Measurements from ENCODE around the gene KCNQ2.
"Not testable (repeated sequence)": the region's sequence is repeated elsewhere in the genome, so short reads cannot be mapped to it uniquely, and the experiment has no call there.

Gene KCNQ2

DNA sequence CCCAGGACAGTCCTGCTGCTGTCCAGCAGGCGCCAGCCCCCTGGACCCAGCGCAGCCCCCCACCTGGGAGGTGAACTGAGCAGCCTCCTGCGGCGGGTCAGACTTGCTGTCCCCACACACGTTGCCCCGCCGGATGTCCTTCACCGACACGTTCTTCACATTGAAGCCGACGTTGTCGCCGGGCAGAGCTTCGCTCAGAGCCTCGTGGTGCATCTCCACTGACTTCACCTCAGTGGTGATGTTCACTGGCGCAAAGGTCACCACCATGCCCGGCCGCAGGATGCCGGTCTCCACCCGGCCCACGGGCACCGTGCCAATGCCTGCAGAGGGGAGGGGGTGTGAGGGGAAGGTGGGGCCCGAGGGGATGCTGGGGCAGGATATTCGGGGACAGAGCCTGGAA lies 18.0 kb upstream of the KCNQ2 start:
- no peak for DNase-seq (ENCODE audit: low read depth in 2 of 2)

DNA sequence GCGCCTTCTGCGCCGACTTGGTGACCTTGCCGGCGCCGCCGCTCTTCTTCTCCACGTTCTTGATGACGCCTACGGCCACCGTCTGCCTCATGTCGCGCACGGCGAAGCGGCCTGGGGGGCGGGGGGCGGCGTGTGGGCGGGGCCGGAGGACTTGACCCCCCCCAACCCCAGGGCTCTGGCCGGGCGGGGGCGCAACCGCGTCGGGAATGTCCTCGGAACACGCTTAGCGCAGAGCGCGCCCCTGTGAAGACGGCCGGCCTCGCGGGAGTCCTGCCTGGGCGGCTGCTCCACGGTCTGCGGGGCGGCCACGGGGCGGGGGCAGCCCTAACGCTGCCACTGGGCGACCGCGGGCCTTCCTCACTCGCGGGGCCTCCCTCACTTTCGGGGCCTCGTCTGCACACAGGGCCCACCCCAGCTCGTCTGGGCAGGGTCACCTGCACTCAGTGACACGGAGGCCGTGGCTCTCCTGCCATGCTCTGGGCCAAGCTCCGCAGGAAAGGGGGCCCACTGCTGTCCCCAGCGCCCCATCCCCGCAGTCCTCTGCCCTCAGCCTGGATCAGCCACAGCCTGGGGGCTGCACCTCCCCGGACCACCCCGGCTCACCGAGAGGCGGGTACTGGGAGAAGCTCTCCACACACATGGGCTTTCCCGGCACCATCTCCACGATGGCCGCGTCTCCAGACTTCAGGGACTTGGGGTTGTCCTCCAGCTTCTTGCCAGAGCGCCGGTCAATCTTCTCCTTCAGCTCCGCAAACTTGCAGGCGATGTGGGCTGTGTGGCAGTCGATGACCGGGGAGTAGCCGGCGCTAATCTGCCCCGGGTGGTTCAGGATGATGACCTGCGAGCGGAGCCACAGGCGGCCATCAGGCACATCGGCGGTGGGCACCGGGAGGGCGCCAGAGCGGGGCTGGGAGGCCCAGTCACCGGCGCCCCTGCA lies 16.1 kb upstream of the KCNQ2 start:
- no peak for DNase-seq (ENCODE audit: low read depth in 2 of 2)

DNA sequence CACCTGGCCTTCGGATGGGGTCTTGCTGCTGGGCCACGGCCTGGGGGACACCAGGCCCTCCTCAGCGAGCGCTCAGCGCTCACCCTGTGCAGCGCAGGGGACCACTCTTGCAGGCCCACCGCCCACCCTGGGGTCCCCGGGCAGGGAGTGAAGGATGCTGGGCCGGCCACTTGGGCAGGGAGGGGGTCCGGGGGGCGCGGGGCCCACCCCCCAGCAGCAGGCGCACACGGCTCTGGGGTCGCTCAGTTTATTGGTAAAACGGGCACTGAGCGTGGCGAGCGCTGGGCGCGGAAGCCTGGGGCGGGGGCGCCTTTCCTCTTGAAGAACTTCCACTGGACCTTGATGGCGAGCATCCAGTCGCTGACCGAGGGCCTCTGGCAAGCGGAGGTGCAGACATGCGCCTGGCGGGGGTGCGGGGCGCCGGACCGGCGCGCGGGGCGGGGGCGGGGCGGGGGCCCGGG lies 15.4 kb upstream of the KCNQ2 start:
- no peak for DNase-seq (ENCODE audit: low read depth in 2 of 2)

DNA sequence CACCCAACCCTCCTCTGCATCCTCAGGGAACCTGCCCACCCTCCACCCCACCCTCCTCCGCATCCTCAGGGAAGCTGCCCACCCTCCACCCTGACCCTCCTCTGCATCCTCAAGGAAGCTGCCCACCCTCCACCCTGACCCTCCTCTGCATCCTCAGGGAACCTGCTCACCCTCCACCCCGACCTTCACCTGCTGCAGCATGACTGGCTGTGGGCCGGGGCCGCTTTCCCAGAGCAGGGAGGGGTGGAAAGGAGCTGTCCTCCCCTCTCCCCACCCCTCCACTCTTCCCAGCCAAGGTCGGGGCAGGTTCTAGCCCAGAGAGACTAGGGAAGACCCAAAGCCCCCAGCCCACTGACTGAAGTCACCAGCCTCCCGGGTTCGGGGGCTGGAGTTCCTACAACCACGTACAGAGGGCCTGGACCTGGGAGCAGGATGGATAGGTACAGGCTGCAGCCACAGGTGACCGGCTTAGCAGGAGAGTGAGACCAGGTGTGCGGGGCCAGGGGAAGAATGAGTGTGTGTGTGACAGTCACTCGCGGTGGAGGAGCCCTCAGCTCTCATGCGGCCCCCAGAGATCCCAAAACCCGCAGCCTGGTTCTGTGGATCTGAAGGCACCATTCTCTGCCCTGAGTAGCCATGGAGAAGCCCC lies 14.8 kb upstream of the KCNQ2 start:
- DNase-seq (ENCODE audit: low read depth in 2 of 2): no peak

DNA sequence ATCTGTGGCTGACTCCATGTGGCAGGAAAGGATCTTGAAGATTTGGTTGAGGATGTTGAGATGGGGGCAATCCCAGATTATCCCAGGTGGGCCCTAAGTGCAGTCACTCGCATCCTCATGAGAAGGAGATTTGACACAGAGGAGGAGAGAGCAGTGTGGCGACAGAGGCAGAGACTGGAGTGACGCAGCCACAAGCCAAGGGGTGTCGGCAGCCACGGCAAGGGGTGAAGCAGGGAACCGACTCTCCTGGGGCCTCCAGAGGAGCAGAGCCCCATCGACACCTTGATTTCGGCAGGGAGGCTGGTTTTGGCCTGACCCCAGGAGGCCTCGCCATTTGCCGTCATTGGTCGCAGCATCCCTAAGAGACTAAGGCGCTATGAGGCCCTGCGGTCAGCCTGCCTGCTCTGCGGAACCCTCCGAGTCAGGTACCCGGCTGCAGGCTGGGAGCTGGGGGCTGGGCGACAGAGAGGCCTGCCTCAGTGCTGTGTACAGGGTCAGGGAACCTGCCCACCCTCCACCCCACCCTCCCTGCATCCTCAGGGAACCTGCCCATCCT lies 13.9 kb upstream of the KCNQ2 start:
- no peak for DNase-seq (ENCODE audit: low read depth in 2 of 2)

DNA sequence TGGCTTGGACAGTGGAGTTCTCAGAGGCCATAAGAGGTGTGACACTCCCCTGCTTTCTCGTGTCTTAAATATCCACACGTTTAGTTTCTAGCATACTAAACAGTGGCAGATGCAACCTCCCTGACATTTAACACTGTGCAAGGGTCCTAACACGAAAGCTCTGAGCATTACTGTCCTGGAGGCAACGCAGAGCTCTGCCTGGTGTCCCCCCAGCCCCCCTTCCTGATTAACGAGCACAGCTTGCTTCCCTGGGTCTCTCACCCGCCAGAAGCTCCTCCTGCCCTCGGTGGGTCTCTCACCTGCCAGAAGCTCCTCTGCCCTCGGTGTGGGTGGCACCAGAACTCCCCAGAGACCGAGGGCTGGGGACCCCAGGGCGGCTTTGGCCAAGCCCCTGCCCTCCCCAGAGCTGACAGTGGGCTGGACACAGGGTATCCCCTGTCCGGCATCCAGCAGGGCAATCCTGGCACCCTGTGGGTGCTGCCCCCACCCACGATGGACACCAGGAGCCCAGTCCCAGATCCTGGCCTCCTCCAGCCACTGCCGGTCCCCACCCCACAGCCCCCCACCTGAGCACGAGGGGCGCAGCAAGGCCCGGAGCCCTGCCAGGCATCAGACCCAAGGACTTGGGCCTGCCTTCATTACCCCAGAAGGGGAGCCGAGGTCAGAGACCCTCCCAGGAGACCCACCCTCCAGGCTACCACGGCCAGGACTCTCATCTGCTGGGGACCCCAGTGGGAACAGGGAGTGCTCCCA lies 12.4 kb upstream of the KCNQ2 start:
- no peak for DNase-seq (ENCODE audit: low read depth in 2 of 2)

DNA sequence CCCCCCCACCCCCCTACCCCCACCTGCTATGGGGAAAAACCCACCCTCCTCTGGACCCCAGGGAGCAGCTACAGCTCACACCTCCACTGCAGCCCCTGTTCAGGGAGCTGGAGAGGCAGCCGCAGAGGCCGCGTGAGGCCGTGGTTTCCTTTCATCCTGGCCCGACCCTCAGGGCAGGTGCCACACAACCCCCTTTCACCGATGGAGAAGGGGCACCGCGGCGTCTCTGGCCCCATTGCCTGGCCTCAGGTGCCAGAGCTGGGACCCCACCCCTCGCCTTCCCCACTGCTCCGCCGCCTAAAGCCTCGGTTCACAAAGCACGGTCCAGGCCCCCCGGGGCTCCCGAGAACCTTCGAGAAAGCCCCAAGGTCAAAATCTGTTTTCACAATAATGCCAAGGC lies 11.8 kb upstream of the KCNQ2 start:
- no peak for DNase-seq (ENCODE audit: low read depth in 2 of 2)

DNA sequence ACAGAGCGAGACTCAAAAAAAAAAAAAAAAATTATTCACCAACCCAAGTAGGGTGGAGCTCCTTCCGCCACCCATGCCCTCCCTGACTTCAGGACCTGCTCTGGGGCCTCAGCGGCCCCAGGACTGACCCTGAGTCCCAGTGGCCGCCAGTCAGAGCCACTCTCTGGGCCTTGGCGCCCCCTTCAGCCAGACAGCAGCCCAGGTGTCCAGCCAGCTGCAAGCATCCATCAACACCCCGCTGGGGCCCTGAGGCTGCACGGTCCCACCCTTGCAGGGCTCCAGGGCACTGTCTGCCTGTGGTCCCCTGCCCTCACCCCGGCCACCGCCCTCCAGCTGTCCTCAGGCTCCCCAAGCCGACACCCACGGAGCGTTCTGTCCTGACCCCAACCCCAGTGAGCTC lies 11.4 kb upstream of the KCNQ2 start:
- DNase-seq (ENCODE audit: low read depth in 2 of 2): no peak

DNA sequence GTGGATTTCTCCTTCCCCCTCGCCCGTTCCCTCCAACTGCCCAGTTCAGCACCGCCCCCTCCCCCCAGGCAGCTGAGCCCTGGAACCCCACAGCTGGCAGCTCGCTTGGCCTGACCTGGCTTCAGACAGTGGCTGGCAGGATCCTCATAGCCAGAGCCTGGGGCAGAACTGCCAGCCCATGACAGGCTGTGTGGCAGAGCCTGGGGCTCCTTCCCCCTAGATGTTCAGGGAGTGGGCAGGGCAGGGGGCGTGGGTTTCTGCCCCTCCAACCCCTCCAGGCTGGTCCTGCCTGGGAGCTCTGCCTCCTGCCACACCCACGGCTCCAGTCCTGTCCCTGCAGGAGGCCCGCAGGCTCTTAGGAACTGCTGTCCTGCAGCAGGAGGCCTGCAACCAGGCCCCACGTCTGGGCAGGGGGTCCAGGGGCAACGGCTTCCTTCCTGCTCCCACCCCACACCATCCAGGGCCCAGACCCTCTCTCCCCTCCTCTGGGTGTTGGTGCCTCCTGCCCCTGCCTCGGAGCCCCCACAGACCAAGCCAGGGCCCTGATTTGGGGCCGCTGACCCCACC lies 9.6 kb upstream of the KCNQ2 start:
- DNase-seq (ENCODE audit: low read depth in 2 of 2): no peak

DNA sequence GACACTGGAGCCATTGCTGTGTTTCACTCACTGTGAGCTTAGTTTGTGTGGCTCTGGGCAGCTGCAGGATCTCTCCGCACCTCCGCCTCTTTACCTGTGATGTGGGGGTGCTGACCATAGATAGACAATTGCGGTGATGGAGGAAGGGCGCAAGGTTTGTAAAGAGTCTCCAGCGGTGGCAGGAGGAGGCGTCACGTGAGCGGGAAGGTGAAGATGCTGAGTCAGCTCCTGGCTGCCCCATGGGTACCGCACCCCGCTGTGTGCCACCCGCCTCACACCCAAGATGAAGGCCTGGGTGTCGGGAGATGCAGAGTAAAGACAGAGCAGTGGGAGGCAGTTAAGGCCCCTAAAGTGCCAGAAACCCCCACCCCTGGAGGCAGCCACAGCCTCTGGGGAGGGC lies 9.0 kb upstream of the KCNQ2 start:
- no peak for DNase-seq (ENCODE audit: low read depth in 2 of 2)

DNA sequence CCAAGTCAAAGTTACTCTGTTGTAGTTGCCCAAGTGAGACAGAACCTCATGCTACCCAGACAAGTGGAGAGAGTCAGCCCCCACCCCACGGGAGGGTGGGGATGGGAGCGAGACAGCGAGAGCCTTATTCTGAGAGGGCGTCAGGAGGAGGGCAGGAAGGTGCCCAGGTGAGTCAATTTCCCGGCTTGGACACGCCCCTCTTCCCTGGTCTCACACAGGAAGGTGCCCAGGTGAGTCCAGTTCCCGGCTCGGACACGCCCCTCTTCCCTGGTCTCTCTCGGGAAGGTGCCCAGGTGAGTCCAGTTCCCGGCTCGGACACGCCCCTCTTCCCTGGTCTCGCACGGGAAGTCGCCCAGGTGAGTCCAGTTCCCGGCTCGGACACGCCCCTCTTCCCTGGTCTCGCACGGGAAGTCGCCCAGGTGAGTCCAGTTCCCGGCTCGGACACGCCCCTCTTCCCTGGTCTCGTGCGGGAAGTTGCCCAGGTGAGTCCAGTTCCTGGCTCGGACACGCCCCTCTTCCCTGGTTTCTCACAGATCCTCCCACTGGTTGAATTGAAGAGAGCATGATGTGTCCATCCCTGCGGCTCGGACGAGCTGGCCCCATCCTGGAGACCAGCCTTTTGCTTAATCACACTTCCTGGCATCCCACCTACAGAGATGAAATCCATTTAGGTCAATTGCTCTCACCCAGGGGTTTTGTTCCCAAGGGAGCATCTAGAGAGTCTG lies 7.4 kb upstream of the KCNQ2 start:
- DNase-seq (ENCODE audit: low read depth in 2 of 2): not testable (repeated sequence)

DNA sequence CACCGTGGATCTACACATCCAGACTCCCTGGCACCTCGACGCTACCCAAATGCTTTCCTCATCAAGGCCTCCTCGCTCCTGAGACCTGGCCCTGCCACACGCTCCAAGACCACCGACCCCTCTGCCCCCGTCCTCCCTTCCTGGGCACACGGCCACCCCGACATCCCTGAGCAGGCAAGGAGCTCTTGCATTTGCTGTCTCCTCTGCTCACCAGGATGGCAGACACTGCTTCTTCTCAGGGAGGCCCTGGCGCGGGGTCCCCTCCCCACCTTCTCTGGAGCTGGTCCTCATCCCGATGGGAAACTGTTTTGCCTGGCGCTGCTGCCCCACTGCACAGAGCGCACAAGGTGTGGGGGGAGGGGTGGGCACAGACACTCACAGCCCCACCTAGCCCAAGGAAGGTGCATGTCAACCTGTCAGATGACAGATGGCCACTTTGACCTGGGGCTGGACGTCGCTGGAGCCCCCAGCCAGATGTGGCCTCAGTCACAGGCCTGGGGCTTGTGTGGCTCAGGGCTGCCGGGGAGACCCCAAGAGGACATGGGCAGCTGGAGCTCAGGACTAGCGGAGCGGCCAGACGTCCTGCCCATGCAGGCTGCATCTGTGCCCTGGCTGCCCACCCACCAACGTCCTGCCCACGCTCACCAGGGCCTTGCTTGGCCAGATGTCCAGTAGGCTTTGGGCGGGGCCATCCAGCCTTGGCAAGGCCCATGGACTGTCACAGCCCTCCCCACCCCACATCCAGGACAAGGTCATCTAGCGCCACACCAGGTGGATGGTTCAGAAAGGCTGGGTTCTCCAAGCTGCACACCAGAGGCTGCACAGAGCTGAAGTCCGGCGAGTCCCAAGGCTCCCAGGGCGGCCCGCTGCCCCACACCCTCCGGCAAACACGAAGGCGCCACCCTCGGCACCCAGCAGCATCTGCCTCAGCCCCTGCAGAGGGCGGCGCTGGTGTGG lies 6.2 kb upstream of the KCNQ2 start:
- DNase-seq (ENCODE audit: low read depth in 2 of 2): no peak

DNA sequence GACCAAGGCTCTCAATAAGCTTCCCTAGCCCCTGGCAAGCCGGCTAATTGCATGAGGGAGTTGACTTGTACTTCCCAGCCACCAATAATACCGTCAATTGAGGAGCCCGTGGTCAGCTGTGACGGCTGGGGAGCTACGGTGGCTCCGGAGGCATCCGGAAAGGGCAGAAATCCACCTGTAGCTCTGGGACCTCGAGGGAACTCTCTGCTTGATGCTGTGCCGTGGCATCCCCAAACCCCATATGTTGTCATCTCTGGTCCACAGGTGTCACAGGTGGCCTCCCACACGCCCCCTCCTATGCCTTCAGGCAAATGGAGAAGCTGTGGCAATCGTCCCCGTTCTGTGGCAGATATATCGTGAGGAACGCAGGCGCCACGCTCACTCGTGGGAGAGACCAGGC lies 5.5 kb upstream of the KCNQ2 start:
- no peak for DNase-seq (ENCODE audit: low read depth in 2 of 2)

DNA sequence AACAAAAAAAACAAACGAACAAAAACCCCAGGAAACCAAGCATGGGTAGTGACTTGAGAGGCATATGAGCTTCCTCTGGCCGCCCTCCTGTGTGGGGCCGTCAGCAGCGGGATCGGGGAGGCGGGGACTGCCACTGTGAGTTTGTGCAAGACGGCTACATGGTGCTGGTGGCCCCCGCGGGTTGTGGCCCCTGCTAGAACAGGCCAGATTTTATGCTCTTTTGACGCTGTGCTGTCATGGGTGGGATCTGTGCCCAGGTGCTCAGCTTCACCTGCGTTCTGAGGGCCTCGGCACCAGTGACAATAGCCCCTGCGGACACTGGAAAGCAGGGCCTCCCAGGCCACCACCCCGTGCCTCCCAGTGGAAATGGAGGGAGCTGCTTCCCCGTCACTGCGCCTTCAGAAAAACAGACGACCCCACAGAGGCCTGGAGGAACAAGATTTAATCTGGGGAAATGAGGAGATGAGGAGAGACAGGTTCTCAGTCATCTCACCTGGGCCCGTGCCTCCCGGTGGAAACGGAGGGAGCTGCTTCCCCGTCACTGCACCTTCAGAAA lies 4.7 kb upstream of the KCNQ2 start:
- no peak for DNase-seq (ENCODE audit: low read depth in 2 of 2)

DNA sequence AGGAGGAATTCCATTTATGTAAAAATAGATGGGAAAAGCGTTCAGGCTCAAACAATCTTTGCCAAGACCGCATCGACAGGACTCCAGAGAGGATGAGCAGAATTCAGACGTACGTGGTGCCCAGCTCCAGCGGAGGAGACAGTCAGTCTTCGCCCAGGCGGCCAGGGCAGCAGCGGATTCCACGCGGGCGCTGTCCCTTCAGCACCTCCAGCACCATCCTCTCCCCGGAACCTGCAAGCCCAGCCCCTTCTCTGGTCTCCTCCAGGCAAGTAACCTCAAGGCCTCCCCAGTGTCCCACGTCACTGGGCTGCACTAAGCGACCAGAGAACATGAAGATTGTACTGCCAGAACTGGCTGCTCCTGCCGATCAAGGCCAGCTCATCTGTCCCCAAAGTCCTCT lies 2.8 kb upstream of the KCNQ2 start:
- no peak for DNase-seq (ENCODE audit: low read depth in 2 of 2)

DNA sequence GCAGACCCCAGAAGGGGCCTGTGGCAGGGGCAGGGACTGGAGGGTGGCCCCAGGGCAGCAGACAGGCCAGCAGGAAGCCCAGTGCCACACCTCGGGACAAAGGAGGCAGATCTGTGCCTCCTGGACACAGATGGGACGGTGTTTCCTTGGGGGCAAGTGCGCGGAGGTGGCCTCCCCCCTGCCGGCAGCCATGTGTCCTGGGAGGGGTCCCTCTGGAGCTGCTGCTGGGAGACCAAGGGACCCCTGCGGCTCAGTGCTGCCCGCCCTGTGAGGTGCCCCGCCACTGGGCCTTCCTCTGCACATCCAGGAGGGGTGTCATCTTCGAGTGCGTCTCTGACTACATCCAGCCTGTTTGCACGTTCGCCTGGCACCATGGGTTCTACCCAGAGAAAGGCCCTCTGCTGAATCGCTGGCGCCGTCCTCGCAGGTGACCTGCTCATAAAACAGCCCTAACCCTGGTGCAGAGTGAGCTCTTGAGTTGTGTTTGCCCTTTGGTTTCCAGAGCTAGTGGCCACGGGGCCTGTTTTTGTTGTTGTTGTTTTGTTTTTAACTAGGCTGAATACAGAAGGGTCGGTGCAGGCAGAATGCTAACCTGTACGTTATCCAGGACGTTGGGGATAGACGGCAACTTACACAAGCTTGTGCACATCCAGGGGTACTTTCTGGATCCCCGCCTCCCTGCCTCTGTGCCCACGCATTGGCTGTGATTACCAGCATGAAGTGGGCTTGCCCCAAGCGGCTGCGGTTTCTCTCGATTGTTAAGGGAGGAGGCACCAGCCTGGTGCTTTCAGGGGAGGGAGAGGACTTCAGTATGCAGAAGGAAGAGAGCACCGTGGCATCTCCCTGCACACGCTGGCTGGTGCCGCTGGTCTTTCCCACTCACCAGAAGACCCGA lies 1.3 kb upstream of the KCNQ2 start:
- no peak for DNase-seq (ENCODE audit: low read depth in 2 of 2)

DNA sequence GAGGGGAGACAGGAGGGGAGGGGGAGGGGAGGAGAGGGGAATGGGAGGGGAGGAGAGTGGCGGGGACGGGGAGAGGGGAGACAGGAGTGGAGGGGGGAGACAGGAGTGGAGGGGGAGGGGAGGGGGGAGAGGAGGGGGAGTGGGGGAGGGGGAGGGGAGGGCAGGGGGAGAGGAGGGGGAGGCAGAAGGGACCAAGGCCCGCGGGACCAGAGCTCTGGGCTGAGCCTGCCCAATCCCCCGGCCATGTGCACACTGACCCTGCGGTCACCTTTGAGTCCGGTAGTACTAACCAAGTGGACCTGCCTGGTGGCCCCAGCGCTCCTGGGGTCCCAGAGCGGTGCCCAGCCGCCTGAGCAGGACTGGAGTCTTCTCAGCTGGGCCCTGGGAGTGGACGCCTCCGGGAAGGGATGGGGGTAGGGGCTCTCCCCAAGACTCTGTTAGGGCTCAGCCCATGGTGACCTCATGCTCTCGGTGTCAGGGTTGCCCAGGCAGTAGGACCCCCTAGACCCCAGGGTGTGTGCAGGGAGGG lies 471 bp upstream of the KCNQ2 start:
- no peak for DNase-seq (ENCODE audit: low read depth in 2 of 2)

DNA sequence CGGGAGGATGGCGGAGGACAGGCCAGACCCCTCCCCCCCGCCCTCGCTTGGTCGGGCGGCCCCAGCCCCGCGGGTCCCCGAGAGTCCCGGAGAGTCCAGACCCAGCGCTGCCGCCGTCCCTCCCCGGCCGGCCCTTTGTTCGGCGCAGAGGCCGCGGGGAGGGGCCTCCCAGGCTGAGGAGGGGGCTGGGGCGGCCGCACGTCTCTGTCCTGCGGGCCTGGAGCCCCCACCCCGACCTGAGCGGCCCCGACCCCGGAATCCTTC lies 806 bp downstream of the KCNQ2 start:
- DNase-seq (ENCODE audit: low read depth in 2 of 2): no peak

Measured in activated CD4-positive, alpha-beta T cell treated with anti-CD3 and anti-CD28 coated beads for 24 hours (primary cell).